Transverse colon (tissue), 4 donors: ENCODE measurements around the gene JCAD. TPM values are rescaled to one million over a fixed set of nuclear protein-coding genes. Genes with fewer than 3 reads are reported as not detected.

Source experiments
- DNase-seq: peaks from one replicate; pipeline ENCODE4 v3.0.0-alpha.2; 2019
- H3K27ac ChIP-seq, 4 donors: fragments of 200-600 bp; sonication (generic); 2 replicates each; pipeline ENCODE4 v1.5.1; 2016 to 2018; ENCODE audit warnings: inconsistent platforms in 4 of 4
- H3K27me3 ChIP-seq: fragments of 200-600 bp; sonication (generic); 2 replicates; pipeline ENCODE4 v1.5.1; 2017; ENCODE audit warnings: inconsistent platforms
- H3K36me3 ChIP-seq, 4 donors: fragments of 200-600 bp; sonication (generic); 2 replicates each; pipeline ENCODE4 v1.5.1; 2017 to 2019; ENCODE audit warnings: inconsistent platforms in 4 of 4
- H3K4me1 ChIP-seq, 4 donors: fragments of 200-600 bp; sonication (generic); 2 replicates each; pipeline ENCODE4 v1.5.1; 2017 to 2020; ENCODE audit warnings: inconsistent platforms in 4 of 4
- H3K4me3 ChIP-seq, 4 donors: fragments of 200-600 bp; sonication (generic); 1 replicate in 1 of 4; 2 replicates in 3 of 4; pipeline versions ENCODE4 v1.5.1 to v1.6.1; 2017 to 2019; ENCODE audit warnings: inconsistent platforms in 4 of 4
- H3K9me3 ChIP-seq, 2 donors: fragments of 200-600 bp; sonication (generic); 2 replicates each; pipeline ENCODE4 v1.5.1; 2017 to 2019; ENCODE audit warnings: inconsistent platforms in 2 of 2
- EP300 ChIP-seq: sonication (generic); formaldehyde crosslinking; IDR thresholded peaks from one replicate; pipeline ENCODE4 v1.6.1; 2017; ENCODE audit warnings: antibody characterized with exemption, low read depth
- POLR2A ChIP-seq: fragments of 450-650 bp; IDR thresholded peaks from one replicate; pipeline ENCODE4 v1.6.1; 2016; ENCODE audit warnings: antibody characterized with exemption, mild to moderate bottlenecking, moderate library complexity
- POLR2AphosphoS5 ChIP-seq, 3 donors: sonication (generic); formaldehyde crosslinking; IDR thresholded peaks; one replicate each; pipeline ENCODE4 v1.6.1; 2016; ENCODE audit warnings: antibody characterized with exemption in 3 of 3
- WGBS, 2 donors: methylation state at CpG; one replicate each; pipeline ENCODE4 v1.1.5; 2018; ENCODE audit warnings: low coverage in 1 of 2; 5-methylcytosine and 5-hydroxymethylcytosine counted together
- in situ Hi-C, 4 donors: fragments of 200-750 bp; cut with MboI; loops; one replicate each; pipeline versions ENCODE4 v1.15.0 to v1.15.1; 2017; ENCODE audit warnings: low sequenced_read_pairs in 3 of 4, low pct_ligation_motif_present in 1 of 4, low pct_unique_long_range_greater_than_20kb in 1 of 4
- intact Hi-C: fragments of 100-400 bp; cut with DNase I; formaldehyde crosslinking; loops from one replicate; pipeline ENCODE4 v1.15.1; 2023; ENCODE audit warnings: low total_unique reads
- total RNA-seq, 4 donors: library from RNA; depleted of rRNA; stranded (reverse); fragments of >200 nt; gene quantifications; one replicate each; pipeline ENCODE4 v1.1.0, GENCODE V29; 2016
- TF ChIP-seq, protein P1 (sequence below), 5 experiments: fragments of 200-600 bp in 3 of 5; fragments of 450-650 bp in 2 of 5; sonication (generic) in 3 of 5; IDR thresholded peaks; 1 replicate in 2 of 5; 2 replicates in 3 of 5; pipeline ENCODE4 v1.5.1; 2016 to 2017; ENCODE audit warnings: antibody characterized with exemption in 5 of 5, inconsistent platforms in 3 of 5, mild to moderate bottlenecking in 2 of 5, moderate library complexity in 1 of 5

Gene JCAD
- total RNA-seq, 4 donors from 2014 or later = 13.0 to 40.8 (median 19.9) TPM

DNA sequence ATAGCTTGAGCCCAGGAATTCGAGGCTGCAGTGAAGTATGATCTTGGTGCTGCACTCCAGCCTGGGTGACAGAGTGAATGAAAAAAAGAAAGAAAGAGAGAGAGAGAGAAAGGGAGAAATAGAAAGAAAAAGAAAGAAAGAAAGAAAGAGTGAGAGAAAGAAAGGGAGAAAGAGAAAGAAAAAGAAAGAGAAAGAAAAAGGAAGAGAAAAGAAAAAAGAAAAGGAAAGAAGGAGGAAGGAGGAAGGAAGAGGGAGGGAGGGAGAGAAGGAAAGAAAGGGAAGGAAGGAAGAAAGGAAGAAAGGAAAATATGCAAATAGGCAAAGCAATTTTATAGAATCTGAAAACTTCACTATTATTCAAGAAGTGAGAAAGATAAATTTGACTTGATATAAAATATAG, 24.5 kb upstream of the JCAD start:
- peaks cover 0 to 5% (median 0%) of the 10 kb centered on the region in 4 donors for H3K4me1 ChIP-seq
- H3K27me3 ChIP-seq = no peaks in the 10 kb centered on the region
- no peaks in the 10 kb centered on the region for H3K9me3 ChIP-seq
- 33 to 38% methylated on average over 1 of the region's 1 CpG for WGBS, 2 donors
- no peak for DNase-seq
- TF ChIP-seq POLR2A (no peak), POLR2AphosphoS5 (IDR thresholded peaks at IDR 0.05) (no peak), EP300 (no peak)
- TF ChIP-seq, protein P1, sequence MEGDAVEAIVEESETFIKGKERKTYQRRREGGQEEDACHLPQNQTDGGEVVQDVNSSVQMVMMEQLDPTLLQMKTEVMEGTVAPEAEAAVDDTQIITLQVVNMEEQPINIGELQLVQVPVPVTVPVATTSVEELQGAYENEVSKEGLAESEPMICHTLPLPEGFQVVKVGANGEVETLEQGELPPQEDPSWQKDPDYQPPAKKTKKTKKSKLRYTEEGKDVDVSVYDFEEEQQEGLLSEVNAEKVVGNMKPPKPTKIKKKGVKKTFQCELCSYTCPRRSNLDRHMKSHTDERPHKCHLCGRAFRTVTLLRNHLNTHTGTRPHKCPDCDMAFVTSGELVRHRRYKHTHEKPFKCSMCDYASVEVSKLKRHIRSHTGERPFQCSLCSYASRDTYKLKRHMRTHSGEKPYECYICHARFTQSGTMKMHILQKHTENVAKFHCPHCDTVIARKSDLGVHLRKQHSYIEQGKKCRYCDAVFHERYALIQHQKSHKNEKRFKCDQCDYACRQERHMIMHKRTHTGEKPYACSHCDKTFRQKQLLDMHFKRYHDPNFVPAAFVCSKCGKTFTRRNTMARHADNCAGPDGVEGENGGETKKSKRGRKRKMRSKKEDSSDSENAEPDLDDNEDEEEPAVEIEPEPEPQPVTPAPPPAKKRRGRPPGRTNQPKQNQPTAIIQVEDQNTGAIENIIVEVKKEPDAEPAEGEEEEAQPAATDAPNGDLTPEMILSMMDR (IDR thresholded peaks at IDR 0.05) = no peak
- in situ Hi-C loops (loop anchor here in 1 of 4 donors (10.0 kb wide), 1 partner anchor 151 kb away; no protein-coding TSS in a partner anchor), intact Hi-C loops (no loop called here)
- H3K4me3 ChIP-seq = no peak overlapping the region
- no peaks in the 10 kb centered on the region for H3K36me3 ChIP-seq
- H3K27ac ChIP-seq = no peak overlapping the region

DNA sequence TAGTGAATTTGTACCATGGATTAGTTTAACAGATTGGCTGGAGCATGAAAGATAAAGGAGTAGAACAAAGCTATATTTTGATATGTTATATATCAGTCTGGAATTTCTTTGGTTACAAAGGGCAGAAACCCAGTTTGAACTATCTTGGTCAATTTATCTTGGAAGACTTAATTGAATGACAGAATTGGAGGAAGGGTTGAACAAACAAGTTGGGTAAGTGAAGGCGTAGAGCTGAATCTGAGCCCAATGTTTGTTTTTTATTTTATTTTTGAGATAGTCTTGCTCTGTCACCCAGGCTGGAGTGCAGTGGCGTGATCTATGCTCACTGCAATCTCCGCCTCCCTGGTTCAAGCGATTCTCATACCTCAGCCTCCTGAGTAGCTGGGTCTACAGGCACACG, 21.8 kb upstream of the JCAD start:
- 91% methylated on average over 1 to 5 of the region's 5 CpGs for WGBS, 2 donors
- no peaks in the 10 kb centered on the region for H3K9me3 ChIP-seq
- TF ChIP-seq POLR2A (no peak), EP300 (no peak), POLR2AphosphoS5 (IDR thresholded peaks at IDR 0.05) (no peak)
- TF ChIP-seq, protein P1 (IDR thresholded peaks at IDR 0.05) = no peak
- DNase-seq = no peak
- intact Hi-C loops = no loop called here
- in situ Hi-C loops = loop anchor here in 1 of 4 donors (10.0 kb wide), 1 partner anchor 154 kb away; no protein-coding TSS in a partner anchor
- no peaks in the 10 kb centered on the region for H3K4me1 ChIP-seq
- H3K4me3 ChIP-seq = no peak overlapping the region
- H3K27me3 ChIP-seq = no peaks in the 10 kb centered on the region
- H3K36me3 ChIP-seq = no peaks in the 10 kb centered on the region
- H3K27ac ChIP-seq = no peak overlapping the region

DNA sequence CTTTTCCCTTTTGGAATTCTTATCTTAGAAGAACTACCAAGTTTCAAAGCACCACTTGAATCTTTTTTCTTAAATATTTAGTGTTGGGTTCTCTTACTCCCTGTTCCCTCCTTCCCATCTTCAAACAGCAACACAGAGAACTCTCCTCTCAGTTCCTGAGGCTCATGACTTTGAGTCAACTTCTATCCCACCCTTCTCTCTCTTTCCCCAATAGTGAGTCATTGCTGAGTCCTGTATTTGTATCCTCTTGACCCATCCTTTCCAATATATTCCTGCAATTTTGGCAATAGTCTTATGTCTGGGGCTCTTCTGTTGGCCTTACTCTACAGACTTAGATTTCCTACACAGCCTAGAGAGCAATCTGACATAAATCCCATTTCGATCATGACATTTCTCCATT, 20.8 kb upstream of the JCAD start:
- DNase-seq = no peak
- intact Hi-C loops = no loop called here
- in situ Hi-C loops = loop anchor here in 1 of 4 donors (10.0 kb wide), 1 partner anchor 155 kb away; no protein-coding TSS in a partner anchor
- 59 to 89% methylated on average over 1 of the region's 1 CpG for WGBS, 2 donors
- TF ChIP-seq POLR2A = no peak
- TF ChIP-seq EP300 = no peak
- Histone ChIP-seq H3K4me3 (no peak overlapping the region), H3K4me1 (no peaks in the 10 kb centered on the region), H3K27ac (no peak overlapping the region), H3K27me3 (no peaks in the 10 kb centered on the region), H3K36me3 (no peaks in the 10 kb centered on the region), H3K9me3 (no peaks in the 10 kb centered on the region)

DNA sequence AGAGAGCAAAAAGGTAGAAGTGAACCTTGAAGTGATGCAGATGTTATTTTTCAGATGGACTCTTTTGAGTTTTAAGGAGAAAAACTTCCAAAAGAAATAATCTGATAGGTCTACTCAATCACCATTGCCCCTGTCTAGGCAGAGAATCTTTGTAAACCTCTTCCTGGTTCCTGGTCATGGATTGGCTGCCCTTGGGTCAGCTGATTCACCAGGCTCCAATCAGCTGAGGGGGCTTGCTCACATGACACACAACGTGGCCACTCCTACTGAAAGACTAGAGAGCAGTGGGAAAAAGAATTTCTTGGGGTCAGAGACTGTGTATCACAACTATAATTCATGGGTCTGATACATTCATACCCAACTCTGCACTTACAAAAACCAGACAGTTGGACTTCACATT, 20.0 kb upstream of the JCAD start:
- H3K4me1 ChIP-seq = no peaks in the 10 kb centered on the region
- TF ChIP-seq POLR2AphosphoS5 (IDR thresholded peaks at IDR 0.05) (no peak), EP300 (no peak), POLR2A (no peak)
- TF ChIP-seq, protein P1 (IDR thresholded peaks at IDR 0.05) = no peak
- intact Hi-C loops = no loop called here
- no peak overlapping the region for H3K4me3 ChIP-seq
- in situ Hi-C loops = no loop called here
- no peaks in the 10 kb centered on the region for H3K27me3 ChIP-seq
- DNase-seq = no peak
- WGBS, 2 donors = 38 to 43% methylated on average over 1 of the region's 1 CpG
- H3K27ac ChIP-seq = no peak overlapping the region
- no peaks in the 10 kb centered on the region for H3K36me3 ChIP-seq
- H3K9me3 ChIP-seq = no peaks in the 10 kb centered on the region

DNA sequence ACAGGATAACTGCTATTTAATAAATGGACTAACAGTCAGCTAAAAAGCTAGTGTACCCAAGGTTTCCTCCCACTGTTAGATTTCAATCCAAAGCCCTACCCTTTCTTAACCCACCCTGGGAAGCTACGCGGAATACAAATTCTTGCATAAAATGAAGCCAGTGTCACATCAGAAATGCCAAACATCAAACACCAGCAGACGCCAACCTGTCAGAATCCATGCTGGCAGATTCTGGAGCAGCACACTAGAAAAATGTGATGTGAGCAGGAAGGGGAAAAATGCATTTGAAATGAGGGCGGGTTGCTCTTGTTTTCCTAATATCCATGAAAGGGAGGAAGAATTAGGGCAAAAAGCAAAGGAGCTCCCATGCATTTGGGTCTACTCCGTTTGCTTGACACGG, 16.1 kb upstream of the JCAD start:
- WGBS, 2 donors = 92 to 94% methylated on average over 5 to 6 of the region's 6 CpGs
- no peaks in the 10 kb centered on the region for H3K4me1 ChIP-seq
- H3K9me3 ChIP-seq = no peaks in the 10 kb centered on the region
- TF ChIP-seq POLR2AphosphoS5 (IDR thresholded peaks at IDR 0.05) (no peak), POLR2A (no peak), EP300 (no peak)
- TF ChIP-seq, protein P1 (IDR thresholded peaks at IDR 0.05) = no peak
- H3K27ac ChIP-seq = no peak overlapping the region
- intact Hi-C loops = no loop called here
- no peaks in the 10 kb centered on the region for H3K27me3 ChIP-seq
- in situ Hi-C loops = no loop called here
- H3K4me3 ChIP-seq = no peak overlapping the region
- no peak for DNase-seq
- no peaks in the 10 kb centered on the region for H3K36me3 ChIP-seq
